Spinal cord (tissue), 10 donors: ENCODE results near the gene DAGLA. TPM values are rescaled to one million over a fixed set of nuclear protein-coding genes. Genes with fewer than 3 reads are reported as not detected.

Experiments
- DNase-seq, 6 donors: peaks; one replicate each; pipeline versions ENCODE4 v3.0.0 to v3.0.0-alpha.2; 2013 to 2015; ENCODE audit warnings: low spot score in 6 of 6, low read depth in 4 of 6
- H3K27ac ChIP-seq: one replicate; pipeline ENCODE4 v1.5.1; 2013; ENCODE audit warnings: low read depth, low read length, control low read depth
- H3K27me3 ChIP-seq: one replicate; pipeline ENCODE4 v1.6.1; 2013; ENCODE audit warnings: low read length; ENCODE audit not compliant: control insufficient read depth, insufficient read depth
- H3K36me3 ChIP-seq: one replicate; pipeline ENCODE4 v1.6.1; 2013; ENCODE audit warnings: low read length; ENCODE audit not compliant: control insufficient read depth, insufficient read depth
- H3K4me1 ChIP-seq: one replicate; pipeline ENCODE4 v1.6.1; 2013; ENCODE audit warnings: low read length; ENCODE audit not compliant: control insufficient read depth, insufficient read depth
- H3K4me3 ChIP-seq: one replicate; pipeline ENCODE4 v1.5.1; 2013; ENCODE audit warnings: low read depth, low read length, control low read depth
- H3K9me3 ChIP-seq: one replicate; pipeline ENCODE4 v1.6.1; 2013; ENCODE audit warnings: low read length; ENCODE audit not compliant: control insufficient read depth, insufficient read depth
- WGBS: methylation state at CpG from one replicate; pipeline ENCODE4 v1.1.5; 2013; ENCODE audit warnings: missing lambda C conversion rate; ENCODE audit not compliant: insufficient coverage; 5-methylcytosine and 5-hydroxymethylcytosine counted together
- polyA plus RNA-seq, 2 donors: library from polyadenylated mRNA; unstranded; fragments of 120-200 nt; gene quantifications; one replicate each; pipeline ENCODE4 v1.2.1, GENCODE V29; 2013; ENCODE audit not compliant: insufficient read length in 2 of 2
- total RNA-seq, 2 donors: library from RNA; depleted of rRNA in 1 of 2; stranded (reverse); fragments of 120-200 nt in 1 of 2; fragments of >200 nt in 1 of 2; gene quantifications; one replicate each; pipeline versions ENCODE4 v1.2.3 to v1.2.4, GENCODE V29; 2013 to 2014
- donor health status: healthy.

DAGLA gene
- total and polyA plus RNA-seq, 4 donors = 3.9 to 21.7 (median 14.8) TPM

DNA sequence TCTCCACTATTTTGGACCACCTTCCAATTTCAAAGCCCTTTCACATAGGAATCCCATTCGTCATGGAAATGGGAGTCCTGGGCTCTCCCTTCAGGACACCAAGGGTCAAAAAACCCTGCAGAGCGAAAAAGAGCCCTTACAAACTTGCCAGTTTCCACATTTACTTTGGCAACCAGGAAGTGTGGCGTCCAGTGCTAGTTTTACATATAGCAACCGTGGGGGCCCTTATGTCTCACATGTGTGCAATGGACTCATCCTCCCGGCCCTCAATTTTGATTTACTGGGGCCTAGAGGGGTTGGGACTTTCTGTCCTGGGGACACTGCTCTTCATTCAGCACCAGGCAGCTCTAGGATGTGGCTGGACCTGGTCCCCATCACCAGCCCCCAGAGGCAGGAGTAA lies 33.7 kb downstream of the DAGLA start:
- Histone ChIP-seq H3K27me3 (no peaks in the 10 kb centered on the region), H3K4me1 (peaks cover 65% of the 10 kb centered on the region), H3K9me3 (no peaks in the 10 kb centered on the region), H3K27ac (no peak overlapping the region), H3K36me3 (peaks cover 3% of the 10 kb centered on the region), H3K4me3 (no peak overlapping the region)
- 49% methylated on average over 4 of the region's 5 CpGs for WGBS
- DNase-seq = no peak

DNA sequence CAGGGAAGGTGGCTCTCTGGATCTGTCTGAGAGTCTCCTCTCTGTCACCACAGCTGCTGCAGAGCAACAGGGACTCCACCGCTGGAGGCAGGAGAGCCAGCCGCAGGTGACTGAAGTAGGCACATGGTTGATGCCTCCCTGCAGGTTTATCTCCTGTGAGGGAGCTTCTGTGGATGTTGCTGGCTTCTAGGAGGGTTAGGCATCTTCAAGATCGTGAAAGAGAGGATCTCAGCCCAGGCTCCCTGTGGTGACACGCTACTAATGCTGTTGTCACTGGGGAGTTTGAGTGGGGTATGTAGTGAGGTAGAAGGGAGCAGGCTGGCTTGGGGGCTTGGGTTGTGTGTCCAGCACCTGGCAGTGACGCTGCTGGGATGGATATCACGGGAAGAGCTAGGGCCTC lies 34.1 kb downstream of the DAGLA start:
- Histone ChIP-seq H3K9me3 (no peaks in the 10 kb centered on the region), H3K27me3 (no peaks in the 10 kb centered on the region), H3K27ac (no peak overlapping the region), H3K36me3 (peaks cover 3% of the 10 kb centered on the region), H3K4me1 (peaks cover 69% of the 10 kb centered on the region), H3K4me3 (no peak overlapping the region)
- 57% methylated on average over 6 of the region's 6 CpGs for WGBS
- DNase-seq = no peak

DNA sequence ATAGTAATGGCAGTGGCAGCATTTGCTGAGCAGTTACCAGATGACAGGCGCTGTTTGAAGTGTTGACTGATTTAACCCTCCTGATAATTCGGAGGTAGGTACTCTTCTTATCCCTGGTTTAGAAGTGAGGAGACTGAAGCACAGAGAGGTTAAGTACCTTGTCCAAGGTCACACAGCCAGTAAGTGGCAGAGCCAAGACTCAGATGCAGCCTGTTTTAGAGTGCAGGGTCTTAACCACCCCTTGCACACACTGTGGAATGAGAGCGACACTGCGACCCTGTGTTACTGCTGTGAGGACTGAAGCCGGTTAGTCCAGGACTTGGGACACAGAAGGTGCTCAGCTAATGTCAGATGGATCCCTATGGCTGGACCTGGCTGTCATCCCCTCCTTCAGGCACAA lies 34.7 kb downstream of the DAGLA start:
- Histone ChIP-seq H3K4me1 (peaks cover 70% of the 10 kb centered on the region), H3K4me3 (no peak overlapping the region), H3K9me3 (no peaks in the 10 kb centered on the region), H3K27me3 (no peaks in the 10 kb centered on the region), H3K36me3 (peaks cover 6% of the 10 kb centered on the region), H3K27ac (no peak overlapping the region)
- no peak for DNase-seq
- WGBS = 97% methylated on average over 5 of the region's 5 CpGs

DNA sequence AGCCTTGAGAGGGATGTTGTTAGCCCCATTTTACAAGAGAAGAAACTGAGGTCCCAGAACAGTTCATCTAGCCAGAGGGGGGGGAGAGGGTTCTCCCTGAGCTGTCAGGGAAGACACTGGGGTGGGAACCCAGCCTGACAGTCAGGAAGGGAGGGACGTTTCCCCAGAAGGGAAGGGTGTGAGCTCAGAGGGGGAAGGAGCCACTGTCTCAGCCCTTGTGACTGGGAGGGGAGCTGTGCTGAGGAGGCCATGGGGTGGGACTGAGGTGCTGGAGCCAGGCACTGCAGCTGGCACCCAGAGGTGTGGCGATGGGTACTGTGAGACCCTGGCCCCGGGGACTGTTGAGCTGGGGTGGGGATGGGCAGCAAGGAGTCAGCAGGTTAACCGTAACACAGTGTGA lies 35.7 kb downstream of the DAGLA start:
- DNase-seq = no peak
- no peaks in the 10 kb centered on the region for H3K27me3 ChIP-seq
- H3K4me1 ChIP-seq = peaks cover 64% of the 10 kb centered on the region
- H3K9me3 ChIP-seq = no peaks in the 10 kb centered on the region
- no peak overlapping the region for H3K27ac ChIP-seq
- no peak overlapping the region for H3K4me3 ChIP-seq
- H3K36me3 ChIP-seq = peaks cover 15% of the 10 kb centered on the region
- 88% methylated on average over 4 of the region's 4 CpGs for WGBS

DNA sequence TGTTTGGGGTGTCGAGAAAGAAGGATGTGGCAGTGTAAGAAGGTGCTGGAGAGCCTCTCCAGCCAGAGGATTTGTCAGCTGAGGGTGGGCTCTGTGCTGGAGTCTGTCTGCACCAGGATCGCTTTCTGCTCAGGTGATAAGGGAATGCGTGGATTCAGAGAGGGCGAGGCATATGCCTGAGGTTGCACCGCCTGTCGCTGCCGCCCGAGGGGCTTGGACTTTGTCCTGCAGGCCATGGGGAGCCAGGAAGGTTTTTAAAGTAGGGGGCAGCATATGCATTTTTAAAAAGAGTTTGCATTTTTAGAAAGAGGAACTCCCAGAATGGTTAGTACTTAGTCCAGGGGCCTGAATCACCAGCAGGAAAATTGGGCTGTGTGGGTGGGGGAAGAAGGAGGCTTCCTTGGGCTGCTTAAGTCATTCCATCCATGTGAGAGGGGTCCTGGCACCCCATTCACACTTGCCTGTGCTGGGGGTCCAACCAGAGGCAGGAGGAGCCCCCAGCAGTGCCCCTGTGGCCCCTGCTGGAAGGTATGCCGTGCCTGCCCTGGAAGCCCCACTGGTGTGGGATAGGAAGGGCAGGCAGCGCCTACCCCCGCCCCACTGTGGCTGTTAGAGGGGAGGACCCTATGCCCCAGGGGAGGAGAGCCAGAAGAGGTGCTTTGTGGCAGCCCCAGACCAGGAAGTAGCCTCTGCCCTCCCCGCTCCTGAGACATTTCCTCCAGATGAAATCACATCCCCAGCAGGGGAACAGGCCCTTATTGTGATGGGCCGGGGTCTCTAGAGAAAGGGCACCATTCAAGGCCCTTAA lies 36.5 kb downstream of the DAGLA start:
- H3K9me3 ChIP-seq = no peaks in the 10 kb centered on the region
- no peak overlapping the region for H3K4me3 ChIP-seq
- WGBS = 85% methylated on average over 9 of the region's 13 CpGs
- no peak for DNase-seq
- peaks cover 56% of the 10 kb centered on the region for H3K4me1 ChIP-seq
- H3K36me3 ChIP-seq = peaks cover 23% of the 10 kb centered on the region
- H3K27ac ChIP-seq = no peak overlapping the region
- no peaks in the 10 kb centered on the region for H3K27me3 ChIP-seq

DNA sequence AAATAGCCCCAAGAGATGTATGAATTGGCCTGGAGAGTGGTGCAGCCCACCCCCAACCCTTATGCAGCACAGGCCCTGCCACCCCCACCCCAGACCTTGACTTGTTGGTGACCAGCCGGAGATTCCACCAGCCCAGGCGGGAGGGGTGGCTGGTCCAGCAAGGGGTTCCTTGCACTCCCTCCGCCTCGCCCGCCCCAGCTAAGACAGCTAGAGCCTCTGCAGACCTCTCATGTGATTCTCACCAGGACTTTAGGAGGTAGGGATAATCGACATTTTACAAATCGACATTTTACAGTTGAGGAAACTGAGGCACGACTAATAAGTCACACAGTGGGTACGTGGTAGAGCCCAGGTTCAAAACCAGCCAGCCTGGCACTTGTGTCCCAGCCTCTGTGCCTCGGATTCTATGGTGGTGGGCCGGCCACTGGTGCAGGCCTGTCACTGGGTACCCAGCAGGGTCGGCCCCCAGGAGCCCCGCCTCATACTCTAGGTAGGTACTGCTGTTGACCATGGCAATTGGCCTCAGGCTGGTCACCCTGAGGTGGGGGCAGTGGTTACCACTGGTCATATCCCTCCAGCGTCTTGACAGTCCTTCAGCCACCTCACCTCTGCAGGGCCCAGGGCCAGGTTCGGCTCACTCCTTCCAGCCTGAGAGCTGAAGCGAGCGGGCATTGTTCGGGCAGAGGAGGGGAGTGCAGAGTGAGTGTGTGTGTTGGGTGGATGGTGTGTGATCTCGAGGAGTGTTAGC lies 37.3 kb downstream of the DAGLA start:
- Histone ChIP-seq H3K9me3 (no peaks in the 10 kb centered on the region), H3K4me1 (peaks cover 49% of the 10 kb centered on the region), H3K27me3 (no peaks in the 10 kb centered on the region), H3K27ac (peak overlapping the region; percentile 62), H3K36me3 (peaks cover 30% of the 10 kb centered on the region), H3K4me3 (no peak overlapping the region)
- WGBS = 82% methylated on average over 18 of the region's 19 CpGs
- no peak for DNase-seq

DNA sequence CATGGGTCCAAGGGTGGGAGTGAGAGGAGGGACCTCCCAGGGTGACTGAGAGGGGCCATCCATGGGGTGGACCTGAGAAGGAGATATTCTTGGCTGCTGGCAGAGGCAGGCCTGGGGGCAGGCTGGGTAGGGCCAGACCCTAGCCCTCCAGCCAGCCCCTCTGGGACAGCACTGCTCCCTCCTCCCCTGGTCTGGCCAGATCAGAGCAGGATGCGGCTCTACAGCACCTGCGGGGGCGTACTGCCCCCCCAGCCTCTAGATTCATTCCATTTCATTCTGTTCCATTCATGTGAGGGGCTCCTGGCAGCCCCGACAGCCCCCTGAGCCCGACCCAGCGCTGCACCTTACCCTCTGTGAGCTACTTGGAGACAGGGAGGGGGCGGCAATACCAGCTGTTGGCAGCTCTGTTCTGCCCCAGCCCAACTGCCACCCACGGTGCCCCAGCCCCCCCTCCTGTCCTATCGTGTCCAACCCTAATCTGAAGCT lies 37.9 kb downstream of the DAGLA start:
- Histone ChIP-seq H3K4me3 (peak overlapping the region; percentile 55), H3K36me3 (peaks cover 37% of the 10 kb centered on the region), H3K27me3 (no peaks in the 10 kb centered on the region), H3K4me1 (peaks cover 47% of the 10 kb centered on the region), H3K27ac (peak overlapping the region; percentile 62), H3K9me3 (no peaks in the 10 kb centered on the region)
- no peak for DNase-seq
- WGBS = 13% methylated on average over 8 of the region's 9 CpGs

DNA sequence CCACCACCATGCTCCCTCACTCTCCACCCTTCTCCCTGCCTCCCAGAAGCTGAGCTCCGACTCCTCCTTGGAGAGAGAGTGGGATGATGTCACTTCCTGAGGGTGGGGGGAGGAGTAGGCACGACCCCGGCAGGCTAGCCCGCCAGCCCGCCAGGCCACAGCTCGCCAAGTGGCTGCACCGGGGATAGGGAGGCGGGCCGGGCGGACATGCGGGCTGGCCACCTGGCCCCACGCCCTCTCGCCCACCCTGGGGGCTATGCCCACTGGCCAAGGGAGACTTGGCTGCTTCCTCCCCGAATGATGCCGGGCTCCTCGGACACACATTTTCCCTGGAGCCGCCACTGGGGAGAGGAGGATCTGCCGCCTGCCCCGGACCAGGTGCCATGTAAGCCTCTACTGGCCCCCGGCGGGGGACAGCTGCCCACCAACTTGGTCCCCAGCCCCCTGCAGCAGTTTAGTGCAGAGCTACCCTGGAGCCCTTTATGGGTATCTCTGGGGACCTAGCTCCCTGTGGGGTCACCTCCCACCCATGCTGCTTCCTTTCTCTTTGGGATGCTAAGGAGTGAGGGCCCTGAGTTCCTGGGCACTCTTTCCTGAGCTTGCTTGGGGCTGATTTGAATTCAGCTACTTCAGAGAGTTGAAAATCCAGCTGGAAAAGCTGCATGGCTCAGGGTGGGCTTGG lies 38.6 kb downstream of the DAGLA start:
- 8% methylated on average over 20 of the region's 21 CpGs for WGBS
- Histone ChIP-seq H3K27me3 (no peaks in the 10 kb centered on the region), H3K36me3 (peaks cover 40% of the 10 kb centered on the region), H3K27ac (peak overlapping the region; percentile 64), H3K4me3 (peak overlapping the region; percentile 55), H3K9me3 (no peaks in the 10 kb centered on the region), H3K4me1 (peaks cover 47% of the 10 kb centered on the region)
- DNase-seq = peak; percentile 35 to 95 (median 60)

DNA sequence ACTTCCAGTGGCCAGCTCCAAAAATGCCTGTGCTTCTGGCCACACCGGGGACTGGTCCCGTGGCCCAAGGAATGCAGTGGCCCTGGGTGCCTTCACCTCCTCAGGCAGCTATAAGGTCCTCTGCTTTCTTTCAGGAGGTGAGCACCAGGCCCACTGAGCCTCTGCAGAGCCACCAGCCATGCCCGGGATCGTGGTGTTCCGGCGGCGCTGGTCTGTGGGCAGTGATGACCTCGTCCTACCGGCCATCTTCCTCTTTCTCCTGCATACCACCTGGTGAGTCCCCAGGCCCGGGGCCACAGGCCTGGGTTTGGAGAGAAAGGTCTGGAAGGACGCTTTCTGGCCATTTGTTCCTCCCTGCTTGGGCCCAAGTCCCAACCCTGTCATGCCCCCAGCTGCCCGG lies 39.8 kb downstream of the DAGLA start:
- no peak overlapping the region for H3K27ac ChIP-seq
- no peaks in the 10 kb centered on the region for H3K9me3 ChIP-seq
- no peak overlapping the region for H3K4me3 ChIP-seq
- peaks cover 40% of the 10 kb centered on the region for H3K4me1 ChIP-seq
- peaks cover 52% of the 10 kb centered on the region for H3K36me3 ChIP-seq
- no peak for DNase-seq
- WGBS = 96% methylated on average over 10 of the region's 12 CpGs
- no peaks in the 10 kb centered on the region for H3K27me3 ChIP-seq
